AG08396 (cell line): ENCODE results near the gene ADAP1.

Source experiments
- DNase-seq: peaks from one replicate; pipeline ENCODE4 v3.0.0; 2012; ENCODE audit warnings: low spot score, mixed read lengths

The ADAP1 gene

GRCh38 chr7:860149-860548 lies 94.3 kb downstream of the ADAP1 start:
- DNase-seq = no peak

GRCh38 chr7:859359-860030 lies 95.0 kb downstream of the ADAP1 start:
- no peak for DNase-seq

- DNase-seq = peak; percentile 21
Observed at GRCh38 chr7:857661-858060, 96.8 kb downstream of the ADAP1 start.

GRCh38 chr7:856444-857095 lies 97.9 kb downstream of the ADAP1 start:
- no peak for DNase-seq

GRCh38 chr7:855686-856369 lies 98.7 kb downstream of the ADAP1 start:
- DNase-seq = no peak

GRCh38 chr7:854118-854775 lies 100.2 kb downstream of the ADAP1 start:
- no peak for DNase-seq

- DNase-seq = no peak
Observed at GRCh38 chr7:853366-854117, 100.9 kb downstream of the ADAP1 start.

- no peak for DNase-seq
Observed at GRCh38 chr7:851204-851603, 103.3 kb downstream of the ADAP1 start.

- DNase-seq = no peak
Observed at GRCh38 chr7:849781-850180, 104.7 kb downstream of the ADAP1 start.

GRCh38 chr7:849145-849544 lies 105.3 kb downstream of the ADAP1 start:
- no peak for DNase-seq
